Endothelial cell of umbilical vein (primary cell): Measurements from ENCODE around the gene RPS18. TPM values are rescaled to one million over a fixed set of nuclear protein-coding genes. Genes with fewer than 3 reads are reported as not detected.
A peak's percentile ranks its signal among the peaks of the same experiment; 100 is the strongest.

Source experiments
- BruUV-seq: library from RNA; stranded (reverse); fragments of 400-500 nt; replicated peaks from 2 replicates; lab custom pipeline; 2021; lab: Mats Ljungman, UMichigan
- CTCF ChIA-PET: fragments of 300-600, 350-600 bp; sonication (Branson Sonifier 250); formaldehyde crosslinking; loops from one replicate; lab custom pipeline; 2021; ENCODE audit warnings: antibody characterized with exemption, inconsistent platforms; lab: Charles Lee
- POLR2A ChIA-PET: fragments of 300-600, 350-600 bp; sonication (Branson Sonifier 250); formaldehyde crosslinking; loops from one replicate; lab custom pipeline; 2021; ENCODE audit warnings: antibody characterized with exemption, inconsistent platforms; lab: Charles Lee
- DNase-seq: peaks from one replicate; pipeline ENCODE4 v3.0.0-alpha.2; 2011; ENCODE audit warnings: low read depth, low spot score
- FAIRE-seq: peaks from 2 replicates; lab custom pipeline; 2011; peaks lifted over from hg19 to GRCh38; lab: Jason Lieb, UNC
- H2AFZ ChIP-seq: 2 replicates; pipeline ENCODE4 v1.6.0; 2012; ENCODE audit warnings: low read depth, low read length, control low read depth, inconsistent platforms
- H3K27ac ChIP-seq: 2 replicates; pipeline ENCODE4 v1.5.1; 2011; ENCODE audit warnings: low read depth, mild to moderate bottlenecking, control low read depth, low read length, moderate library complexity; ENCODE audit not compliant: insufficient read depth
- H3K27me3 ChIP-seq, 2 experiments: 2 replicates each; pipeline versions ENCODE4 v1.6.0 to v1.6.1; 2011; ENCODE audit warnings: low read length in 2 of 2, mixed read lengths in 1 of 2; ENCODE audit not compliant: control insufficient read depth in 2 of 2, insufficient read depth in 2 of 2
- H3K36me3 ChIP-seq, 2 experiments: 2 replicates in 1 of 2; 3 replicates in 1 of 2; pipeline ENCODE4 v1.5.1; 2011; ENCODE audit warnings: low read length in 2 of 2, mild to moderate bottlenecking in 1 of 2, moderate library complexity in 1 of 2; ENCODE audit not compliant: control insufficient read depth in 2 of 2, insufficient read depth in 2 of 2; ENCODE audit errors: extremely low read depth in 1 of 2
- H3K4me1 ChIP-seq: 3 replicates; pipeline ENCODE4 v1.5.1; 2011; ENCODE audit warnings: mild to moderate bottlenecking, low read length; ENCODE audit not compliant: control insufficient read depth, insufficient read depth; ENCODE audit errors: extremely low read depth
- H3K4me2 ChIP-seq: 2 replicates; pipeline ENCODE4 v1.6.1; 2011; ENCODE audit warnings: low read length, control low read depth, mixed read lengths; ENCODE audit not compliant: insufficient read depth
- H3K4me3 ChIP-seq, 3 experiments: fragments of 200-600 bp in 1 of 3; sonication (generic), shearing (Covaris generic) in 1 of 3; replicated peaks in 1 of 3; 2 replicates each; pipeline ENCODE4 v1.5.1; 2011 to 2016; ENCODE audit warnings: control low read depth in 3 of 3, low read length in 3 of 3, mild to moderate bottlenecking in 2 of 3, inconsistent platforms in 1 of 3, low read depth in 1 of 3, moderate library complexity in 1 of 3; ENCODE audit not compliant: insufficient read depth in 1 of 3
- H3K79me2 ChIP-seq: 2 replicates; pipeline ENCODE4 v1.6.0; 2012; ENCODE audit warnings: low read length, inconsistent platforms; ENCODE audit not compliant: control insufficient read depth, insufficient read depth
- H3K9ac ChIP-seq: replicated peaks from 2 replicates; pipeline ENCODE3; 2011; ENCODE audit warnings: low read length, control low read depth; ENCODE audit not compliant: insufficient read depth; ENCODE audit errors: extremely low read depth
- H3K9me1 ChIP-seq: replicated peaks from 3 replicates; pipeline ENCODE4 v1.6.0; 2011; ENCODE audit warnings: mild to moderate bottlenecking, low read length; ENCODE audit not compliant: control insufficient read depth, insufficient read depth; ENCODE audit errors: extremely low read depth
- H3K9me3 ChIP-seq: replicated peaks from 2 replicates; pipeline ENCODE4 v1.5.1; 2012; ENCODE audit warnings: low read length, inconsistent platforms; ENCODE audit not compliant: control insufficient read depth, insufficient read depth
- H4K20me1 ChIP-seq: replicated peaks from 2 replicates; pipeline ENCODE3; 2011; ENCODE audit warnings: mild to moderate bottlenecking, low read length; ENCODE audit not compliant: control insufficient read depth, insufficient read depth; ENCODE audit errors: extremely low read depth
- CTCF ChIP-seq, 2 donors: IDR thresholded peaks; 1 replicate in 1 of 2; 2 replicates in 1 of 2; pipeline ENCODE4 v1.5.1; 2011; ENCODE audit warnings: low read length in 2 of 2, mild to moderate bottlenecking in 2 of 2, moderate library complexity in 2 of 2, control low read depth in 1 of 2, inconsistent platforms in 1 of 2, low read depth in 1 of 2; ENCODE audit not compliant: insufficient read depth in 1 of 2; ENCODE audit errors: extremely low read depth in 1 of 2
- EZH2 ChIP-seq: IDR thresholded peaks from 2 replicates; pipeline ENCODE4 v1.6.1; 2012; ENCODE audit warnings: borderline replicate concordance, low read depth, mild to moderate bottlenecking, moderate library complexity, low read length, inconsistent platforms; ENCODE audit not compliant: severe bottlenecking
- FOS ChIP-seq: IDR thresholded peaks from 2 replicates; pipeline ENCODE4 v1.6.1; 2011; ENCODE audit warnings: mild to moderate bottlenecking, low read length, moderate library complexity, borderline replicate concordance; ENCODE audit not compliant: insufficient read depth
- JUN ChIP-seq: IDR thresholded peaks from 2 replicates; pipeline ENCODE4 v1.6.1; 2011; ENCODE audit warnings: borderline replicate concordance, low read depth; ENCODE audit not compliant: insufficient read length, insufficient read depth
- MYC ChIP-seq: IDR thresholded peaks from one replicate; pipeline ENCODE4 v1.6.1; 2011; ENCODE audit warnings: mild to moderate bottlenecking, low read depth, low read length
- POLR2A ChIP-seq: IDR thresholded peaks from 2 replicates; pipeline ENCODE4 v1.6.1; 2012; ENCODE audit warnings: low read depth, mild to moderate bottlenecking, control low read depth, low read length
- POLR2AphosphoS5 ChIP-seq: IDR thresholded peaks from 2 replicates; pipeline ENCODE4 v1.6.1; 2012; ENCODE audit warnings: low read depth, mild to moderate bottlenecking, control low read depth, low read length, moderate library complexity; ENCODE audit not compliant: insufficient read depth
- dilution Hi-C: fragments of 300-500 bp; cut with MboI; formaldehyde crosslinking; loops from one replicate; pipeline ENCODE4 v1.15.0; 2019; ENCODE audit warnings: low sequenced_read_pairs; ENCODE audit not compliant: extremely low pct_ligation_motif_present
- intact Hi-C: fragments of 100-400 bp; cut with micrococcal nuclease; formaldehyde crosslinking; loops from one replicate; pipeline ENCODE4 v1.10.0; 2022
- polyA plus RNA-seq, 4 experiments: library from polyadenylated mRNA; depleted of rRNA in 3 of 4; stranded (reverse) in 3 of 4; unstranded in 1 of 4; fragments of >200 nt; gene quantifications; 2 replicates each; pipeline versions ENCODE4 v1.2.1 to v1.2.3, GENCODE V29; 2011 to 2012; ENCODE audit warnings: missing spikeins in 1 of 4
- total RNA-seq: library from RNA; stranded (reverse); gene quantifications from 2 replicates; pipeline ENCODE4 v1.2.3, GENCODE V29; 2021
- TF ChIP-seq, protein P1 (sequence below): IDR thresholded peaks from 2 replicates; pipeline ENCODE4 v1.6.1; 2011; ENCODE audit not compliant: insufficient read depth, insufficient read length

RPS18 gene
- total and polyA plus RNA-seq, 2 donors (not counting 3 experiments of a cell fraction or from before 2014, with no cell fraction given) = 2,336 to 5,541 TPM

DNA sequence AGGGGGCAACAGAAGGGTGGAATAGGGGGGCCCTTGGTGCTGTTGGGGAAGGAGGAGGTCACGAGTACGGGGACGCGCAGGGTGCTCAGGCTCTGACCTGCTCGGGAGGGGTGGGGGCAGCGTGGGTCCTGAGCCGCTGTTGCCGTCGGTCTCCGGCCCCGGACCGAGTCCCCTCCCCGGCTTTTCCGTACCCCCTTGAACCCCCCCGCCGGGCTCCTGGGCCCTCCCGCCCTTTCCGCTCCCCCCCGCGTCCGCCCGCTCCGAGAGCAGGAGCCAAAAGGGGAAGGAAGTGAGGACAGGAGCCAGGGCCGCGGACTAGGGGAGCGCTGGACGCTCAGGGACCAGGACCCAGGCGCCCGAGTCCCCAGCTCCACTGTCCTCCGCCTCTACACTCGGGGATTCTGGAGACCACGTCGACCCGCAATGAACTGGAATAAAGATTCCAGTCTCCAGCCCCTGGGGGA, 26.9 kb downstream of the RPS18 start, which contains the start of gene RGL2:
Gene RGL2 (minus strand): TSS at position 170 of the 464 bp plus-strand sequence. CDS start 332 bp downstream, outside the sequence.
- DNase-seq = no peak
- ChIA-PET POLR2A (interaction anchor here (1.7 kb wide), 1 partner anchor 19 kb away, joined by 6 read pairs; the partner anchor contains the start of gene ZBTB22), CTCF (interaction anchor here (0.9 to 3.3 kb wide), 13 partner anchors 9 to 127 kb away, joined by 3 to 39 read pairs (median 10); partner anchors contain the start of genes B3GALT4, PFDN6, RPS18 and TAPBP)
- no peaks in the 10 kb centered on the region for H4K20me1 ChIP-seq
- TF ChIP-seq MYC (no peak), POLR2AphosphoS5 (peak; percentile 8)
- peaks cover 0 to 13% of the 10 kb centered on the region in 2 experiments for H3K36me3 ChIP-seq
- H3K9ac ChIP-seq = peak within 1 kb of the TSS; percentile 65
- H3K9me1 ChIP-seq = no peaks in the 10 kb centered on the region
- H3K4me1 ChIP-seq = peaks cover 13% of the 10 kb centered on the region
- no peaks in the 10 kb centered on the region for H3K27me3 ChIP-seq
- H3K4me2 ChIP-seq = peak within 1 kb of the TSS; percentile 76
- dilution Hi-C loops (no loop called here), intact Hi-C loops (loop anchor here (1.0 kb wide), 4 partner anchors 10 to 27 kb away; partner anchors contain the start of genes PFDN6, RPS18, TAPBP and WDR46)
- H3K79me2 ChIP-seq = peaks cover 16% of the 10 kb centered on the region
- H3K27ac ChIP-seq = peak within 1 kb of the TSS; percentile 80
- no peaks in the 10 kb centered on the region for H3K9me3 ChIP-seq
- BruUV-seq = no TSS peak
- H2AFZ ChIP-seq = peak within 1 kb of the TSS; percentile 40
- peak within 1 kb of the TSS; percentile 67 to 82 (median 75) for H3K4me3 ChIP-seq
- FAIRE-seq = no peak

GRCh38 chr6:33299237-33299944, 27.5 kb downstream of the RPS18 start:
- H3K4me3 ChIP-seq = peak overlapping the region; percentile 55 to 82 (median 67)
- TSS peak; percentile 88 for BruUV-seq
- dilution Hi-C loops = no loop called here
- peak; percentile 98 for TF ChIP-seq POLR2A
- peak; percentile 70 to 84 for TF ChIP-seq CTCF (IDR thresholded peaks at IDR 0.05; ENCODE audit: extremely low read depth in 1 of 2, insufficient read depth in 1 of 2, low read depth in 1 of 2, low read length in 2 of 2)
- no peak for TF ChIP-seq MYC
- TF ChIP-seq, protein P1, sequence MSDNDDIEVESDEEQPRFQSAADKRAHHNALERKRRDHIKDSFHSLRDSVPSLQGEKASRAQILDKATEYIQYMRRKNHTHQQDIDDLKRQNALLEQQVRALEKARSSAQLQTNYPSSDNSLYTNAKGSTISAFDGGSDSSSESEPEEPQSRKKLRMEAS = no peak
- TF ChIP-seq JUN = no peak
- peak; percentile 93 for TF ChIP-seq POLR2AphosphoS5
- no peak for TF ChIP-seq FOS
- no peak for TF ChIP-seq EZH2
- peak overlapping the region; percentile 40 for H2AFZ ChIP-seq
- ChIA-PET POLR2A (interaction anchor here (1.0 to 1.7 kb wide), 3 partner anchors 18 to 50 kb away, joined by 3 to 8 read pairs (median 6); partner anchors contain the start of gene ZBTB22), CTCF (interaction anchor here (0.8 to 3.3 kb wide), 15 partner anchors 9 to 126 kb away, joined by 3 to 39 read pairs (median 9); partner anchors contain the start of genes B3GALT4, PFDN6, RPS18 and TAPBP)
- H3K27me3 ChIP-seq = no peaks in the 10 kb centered on the region
- FAIRE-seq = peak; percentile 98
- H4K20me1 ChIP-seq = no peaks in the 10 kb centered on the region
- peak overlapping the region; percentile 65 for H3K9ac ChIP-seq
- H3K9me1 ChIP-seq = no peaks in the 10 kb centered on the region
- peak; percentile 88 for DNase-seq
- H3K36me3 ChIP-seq = peaks cover 3 to 18% of the 10 kb centered on the region in 2 experiments
- intact Hi-C loops = loop anchor here (1.0 kb wide), 4 partner anchors 10 to 27 kb away; partner anchors contain the start of genes PFDN6, RPS18, TAPBP and WDR46
- H3K79me2 ChIP-seq = peaks cover 16% of the 10 kb centered on the region
- H3K9me3 ChIP-seq = no peaks in the 10 kb centered on the region
- H3K4me1 ChIP-seq = peaks cover 13% of the 10 kb centered on the region
- peak overlapping the region; percentile 80 for H3K27ac ChIP-seq
- peak overlapping the region; percentile 70 for H3K4me2 ChIP-seq
